ENCODE results near the gene DCTN4. TPM values are rescaled to one million over a fixed set of nuclear protein-coding genes. Genes with fewer than 3 reads are reported as not detected.

Gene DCTN4
- total RNA-seq, 1 experiment from 2014 or later = 67.6 TPM

- BruUV-seq (replicated peaks) = no TSS peak
- H3K27ac ChIP-seq (ENCODE audit: low read depth, low read length, poor library complexity, severe bottlenecking) = no peak overlapping the region
- intact Hi-C loops (cut with micrococcal nuclease; ENCODE audit: unreplicated experiment) = no loop called here
- no peak for DNase-seq (ENCODE audit: low spot score)
- ChIA-PET CTCF (interaction anchor here (0.6 kb wide), 2 partner anchors 21 to 1290 kb away, joined by 3 to 4 read pairs; no protein-coding TSS in a partner anchor), POLR2A (ENCODE audit: low non-redundant PET) (no interaction called here)
- H3K27me3 ChIP-seq (replicated peaks; ENCODE audit: insufficient read depth, low read depth, low read length, poor library complexity) = no peaks in the 10 kb centered on the region
- TF ChIP-seq EZH2 (IDR thresholded peaks at IDR 0.05; ENCODE audit: borderline replicate concordance, low read depth, low read length, poor library complexity, severe bottlenecking) (no peak), CTCF (conservative IDR thresholded peaks at IDR 0.05; ENCODE audit: low read depth, low read length) (no peak)
- H3K4me1 ChIP-seq (ENCODE audit: insufficient read depth, low read length, poor library complexity, severe bottlenecking) = no peaks in the 10 kb centered on the region
- H3K4me3 ChIP-seq (ENCODE audit: low read depth, low read length, poor library complexity, severe bottlenecking) = no peak overlapping the region
- H3K9me3 ChIP-seq (ENCODE audit: low read depth, low read length, poor library complexity, severe bottlenecking) = no peaks in the 10 kb centered on the region
- no peaks in the 10 kb centered on the region for H3K36me3 ChIP-seq (ENCODE audit: insufficient read depth, low read length, poor library complexity, severe bottlenecking)
These were observed 96.8 kb downstream of the DCTN4 start for GRCh38 chr5:150661821-150662596.

- no peak for DNase-seq (ENCODE audit: low spot score)
- H3K9me3 ChIP-seq (ENCODE audit: low read depth, low read length, poor library complexity, severe bottlenecking) = no peaks in the 10 kb centered on the region
- H3K27ac ChIP-seq (ENCODE audit: low read depth, low read length, poor library complexity, severe bottlenecking) = no peak within 1 kb of the TSS
- no peaks in the 10 kb centered on the region for H3K27me3 ChIP-seq (replicated peaks; ENCODE audit: insufficient read depth, low read depth, low read length, poor library complexity)
- H3K4me3 ChIP-seq (ENCODE audit: low read depth, low read length, poor library complexity, severe bottlenecking) = no peak within 1 kb of the TSS
- ChIA-PET POLR2A (ENCODE audit: low non-redundant PET) (no interaction called here), CTCF (interaction anchor here (0.6 kb wide), 2 partner anchors 22 to 1289 kb away, joined by 3 to 4 read pairs; no protein-coding TSS in a partner anchor)
- intact Hi-C loops (cut with micrococcal nuclease; ENCODE audit: unreplicated experiment) = no loop called here
- no peaks in the 10 kb centered on the region for H3K4me1 ChIP-seq (ENCODE audit: insufficient read depth, low read length, poor library complexity, severe bottlenecking)
- no TSS peak for BruUV-seq (replicated peaks)
- TF ChIP-seq EZH2 (IDR thresholded peaks at IDR 0.05; ENCODE audit: borderline replicate concordance, low read depth, low read length, poor library complexity, severe bottlenecking) = no peak
- no peak for TF ChIP-seq CTCF (conservative IDR thresholded peaks at IDR 0.05; ENCODE audit: low read depth, low read length)
- H3K36me3 ChIP-seq (ENCODE audit: insufficient read depth, low read length, poor library complexity, severe bottlenecking) = no peaks in the 10 kb centered on the region
These were observed 97.7 kb downstream of the DCTN4 start, which contains the start of gene MYOZ3 for GRCh38 chr5:150661086-150661485. TSS of gene MYOZ3 (plus strand) at chr5:150661251. CDS start at chr5:150662942, 1,691 bp downstream.

GRCh38 chr5:150660108-150660831, 98.5 kb downstream of the DCTN4 start:
- H3K36me3 ChIP-seq (ENCODE audit: insufficient read depth, low read length, poor library complexity, severe bottlenecking) = no peaks in the 10 kb centered on the region
- intact Hi-C loops (cut with micrococcal nuclease; ENCODE audit: unreplicated experiment) = no loop called here
- BruUV-seq (replicated peaks) = no TSS peak
- H3K9me3 ChIP-seq (ENCODE audit: low read depth, low read length, poor library complexity, severe bottlenecking) = no peaks in the 10 kb centered on the region
- H3K4me3 ChIP-seq (ENCODE audit: low read depth, low read length, poor library complexity, severe bottlenecking) = no peak overlapping the region
- no peak overlapping the region for H3K27ac ChIP-seq (ENCODE audit: low read depth, low read length, poor library complexity, severe bottlenecking)
- H3K4me1 ChIP-seq (ENCODE audit: insufficient read depth, low read length, poor library complexity, severe bottlenecking) = no peaks in the 10 kb centered on the region
- TF ChIP-seq CTCF (conservative IDR thresholded peaks at IDR 0.05; ENCODE audit: low read depth, low read length) (no peak), EZH2 (IDR thresholded peaks at IDR 0.05; ENCODE audit: borderline replicate concordance, low read depth, low read length, poor library complexity, severe bottlenecking) (no peak)
- DNase-seq (ENCODE audit: low spot score) = no peak
- no peaks in the 10 kb centered on the region for H3K27me3 ChIP-seq (replicated peaks; ENCODE audit: insufficient read depth, low read depth, low read length, poor library complexity)
- CTCF ChIA-PET = no interaction called here
- POLR2A ChIA-PET (ENCODE audit: low non-redundant PET) = no interaction called here

Measured in A673 (cell line).